SK-N-SH treated with all-trans-retinoic acid at 6 μM for 48 hours (cell line): ENCODE measurements around the gene GNAQ.

Experiments used
- ATAC-seq: fragments of 200-7000 bp; cut with Tn5 transposase; 3 replicates; pipeline ENCODE4 v1.9.1; 2020; ENCODE audit warnings: mild to moderate bottlenecking, moderate library complexity
- ARNTL ChIP-seq: fragments of 450-650 bp; formaldehyde crosslinking; IDR thresholded peaks from 2 replicates; pipeline ENCODE4 v1.5.0; 2020; ENCODE audit warnings: low read depth, mild to moderate bottlenecking, moderate library complexity, borderline replicate concordance
- CREB5 ChIP-seq: fragments of 250-450 bp; sonication (Bioruptor Pico); IDR thresholded peaks from 2 replicates; pipeline ENCODE4 v1.5.1; 2020; ENCODE audit warnings: low read depth, mild to moderate bottlenecking, moderate library complexity
- CSDC2 ChIP-seq: fragments of 250-450 bp; sonication (Bioruptor Pico); IDR thresholded peaks from 2 replicates; pipeline ENCODE4 v1.5.0; 2020; ENCODE audit warnings: mild to moderate bottlenecking, moderate library complexity
- CSRNP3 ChIP-seq: fragments of 250-450 bp; sonication (Bioruptor Pico); IDR thresholded peaks from 2 replicates; pipeline ENCODE4 v1.5.1; 2021; ENCODE audit warnings: mild to moderate bottlenecking, moderate library complexity
- ISL1 ChIP-seq: fragments of 250-450 bp; sonication (Bioruptor Pico); IDR thresholded peaks from 2 replicates; pipeline ENCODE4 v2.1.2; 2022; ENCODE audit warnings: mild to moderate bottlenecking, moderate library complexity
- OSR1 ChIP-seq: fragments of 250-450 bp; sonication (Bioruptor Pico); IDR thresholded peaks from 2 replicates; pipeline ENCODE4 v1.8.0; 2022; ENCODE audit warnings: moderate library complexity, mild to moderate bottlenecking, inconsistent platforms
- PATZ1 ChIP-seq: fragments of 250-450 bp; sonication (Bioruptor Pico); IDR thresholded peaks from 2 replicates; pipeline ENCODE4 v1.8.0; 2020; ENCODE audit warnings: mild to moderate bottlenecking, moderate library complexity, borderline replicate concordance
- RARB ChIP-seq: fragments of 250-450 bp; sonication (Bioruptor Pico); IDR thresholded peaks from 2 replicates; pipeline ENCODE4 v1.8.0; 2021; ENCODE audit warnings: mild to moderate bottlenecking, moderate library complexity
- SNAI2 ChIP-seq: fragments of 250-450 bp; sonication (Bioruptor Pico); IDR thresholded peaks from 2 replicates; pipeline ENCODE4 v1.5.0; 2020; ENCODE audit warnings: mild to moderate bottlenecking, moderate library complexity
- TCF4 ChIP-seq: fragments of 250-450 bp; sonication (Bioruptor Pico); IDR thresholded peaks from 2 replicates; pipeline ENCODE4 v1.8.0; 2021; ENCODE audit warnings: mild to moderate bottlenecking, moderate library complexity, borderline replicate concordance
- TOX ChIP-seq: fragments of 250-450 bp; sonication (Bioruptor Pico); IDR thresholded peaks from 2 replicates; pipeline ENCODE4 v1.8.0; 2021; ENCODE audit warnings: mild to moderate bottlenecking, moderate library complexity, borderline replicate concordance
- ZC3H10 ChIP-seq: fragments of 250-450 bp; sonication (Bioruptor Pico); IDR thresholded peaks from 2 replicates; pipeline ENCODE4 v1.5.1; 2021; ENCODE audit warnings: mild to moderate bottlenecking, moderate library complexity
- ZFP3 ChIP-seq: fragments of 250-450 bp; sonication (Bioruptor Pico); IDR thresholded peaks from 2 replicates; pipeline ENCODE4 v1.5.0; 2020; ENCODE audit warnings: mild to moderate bottlenecking, moderate library complexity
- ZFP30 ChIP-seq: fragments of 450-650 bp; formaldehyde crosslinking; IDR thresholded peaks from 2 replicates; pipeline ENCODE4 v1.5.0; 2022; ENCODE audit warnings: mild to moderate bottlenecking, moderate library complexity
- ZNF565 ChIP-seq: fragments of 450-650 bp; formaldehyde crosslinking; conservative IDR thresholded peaks from 2 replicates; pipeline ENCODE4 v1.5.0; 2020; ENCODE audit warnings: low read depth, mild to moderate bottlenecking, moderate library complexity
- ZNF8 ChIP-seq: fragments of 450-650 bp; formaldehyde crosslinking; IDR thresholded peaks from 2 replicates; pipeline ENCODE4 v1.5.0; 2020; ENCODE audit warnings: mild to moderate bottlenecking, moderate library complexity
- TF ChIP-seq, protein P1 (sequence below): fragments of 250-450 bp; sonication (Bioruptor Pico); IDR thresholded peaks from 2 replicates; pipeline ENCODE4 v1.5.0; 2020; ENCODE audit warnings: mild to moderate bottlenecking, moderate library complexity
- TF ChIP-seq, protein P2 (sequence below): fragments of 250-450 bp; sonication (Bioruptor Pico); IDR thresholded peaks from 2 replicates; pipeline ENCODE4 v1.8.0; 2021; ENCODE audit warnings: low read depth, mild to moderate bottlenecking, moderate library complexity, borderline replicate concordance

Gene GNAQ

GRCh38 chr9:77839459-77840140, 192.0 kb downstream of the GNAQ start:
- no peak for TF ChIP-seq ZC3H10 (CRISPR knock-in tag)
- TF ChIP-seq SNAI2 (CRISPR knock-in tag) = 0 out of 2 replicates have a peak, but pooled peaks have one; percentile 25
- no peak for TF ChIP-seq RARB (CRISPR knock-in tag)
- TF ChIP-seq ISL1 (CRISPR knock-in tag) = peak; percentile 74; the same call in 1 of the 2 replicates
- peak; percentile 72 for ATAC-seq

DNA sequence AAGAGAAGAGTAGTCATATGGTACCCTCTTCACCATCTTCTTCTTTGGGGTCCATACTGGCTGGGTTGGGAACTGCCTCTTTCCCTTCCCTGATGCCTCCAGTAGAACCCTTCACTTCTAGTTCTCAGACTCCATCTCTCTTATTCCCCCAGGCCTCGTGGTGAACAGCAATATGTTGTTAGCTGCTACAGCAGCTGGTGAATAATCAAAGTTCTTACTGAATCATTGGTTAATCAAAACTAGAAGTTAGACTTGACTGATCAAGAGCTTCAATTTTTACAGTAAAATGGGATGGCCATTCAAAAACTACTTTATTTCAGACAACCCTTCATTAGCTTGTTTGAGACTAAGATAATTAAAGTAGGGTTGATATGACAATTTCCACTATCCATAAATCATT, 192.6 kb downstream of the GNAQ start:
- no peak for TF ChIP-seq ARNTL (CRISPR knock-in tag)
- no peak for TF ChIP-seq OSR1
- TF ChIP-seq, protein P1, sequence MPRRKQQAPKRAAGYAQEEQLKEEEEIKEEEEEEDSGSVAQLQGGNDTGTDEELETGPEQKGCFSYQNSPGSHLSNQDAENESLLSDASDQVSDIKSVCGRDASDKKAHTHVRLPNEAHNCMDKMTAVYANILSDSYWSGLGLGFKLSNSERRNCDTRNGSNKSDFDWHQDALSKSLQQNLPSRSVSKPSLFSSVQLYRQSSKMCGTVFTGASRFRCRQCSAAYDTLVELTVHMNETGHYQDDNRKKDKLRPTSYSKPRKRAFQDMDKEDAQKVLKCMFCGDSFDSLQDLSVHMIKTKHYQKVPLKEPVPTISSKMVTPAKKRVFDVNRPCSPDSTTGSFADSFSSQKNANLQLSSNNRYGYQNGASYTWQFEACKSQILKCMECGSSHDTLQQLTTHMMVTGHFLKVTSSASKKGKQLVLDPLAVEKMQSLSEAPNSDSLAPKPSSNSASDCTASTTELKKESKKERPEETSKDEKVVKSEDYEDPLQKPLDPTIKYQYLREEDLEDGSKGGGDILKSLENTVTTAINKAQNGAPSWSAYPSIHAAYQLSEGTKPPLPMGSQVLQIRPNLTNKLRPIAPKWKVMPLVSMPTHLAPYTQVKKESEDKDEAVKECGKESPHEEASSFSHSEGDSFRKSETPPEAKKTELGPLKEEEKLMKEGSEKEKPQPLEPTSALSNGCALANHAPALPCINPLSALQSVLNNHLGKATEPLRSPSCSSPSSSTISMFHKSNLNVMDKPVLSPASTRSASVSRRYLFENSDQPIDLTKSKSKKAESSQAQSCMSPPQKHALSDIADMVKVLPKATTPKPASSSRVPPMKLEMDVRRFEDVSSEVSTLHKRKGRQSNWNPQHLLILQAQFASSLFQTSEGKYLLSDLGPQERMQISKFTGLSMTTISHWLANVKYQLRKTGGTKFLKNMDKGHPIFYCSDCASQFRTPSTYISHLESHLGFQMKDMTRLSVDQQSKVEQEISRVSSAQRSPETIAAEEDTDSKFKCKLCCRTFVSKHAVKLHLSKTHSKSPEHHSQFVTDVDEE (CRISPR knock-in tag) = no peak
- TF ChIP-seq SNAI2 (CRISPR knock-in tag) = no peak
- no peak for TF ChIP-seq ZC3H10 (CRISPR knock-in tag)
- no peak for TF ChIP-seq ZNF8 (CRISPR knock-in tag)
- no peak for TF ChIP-seq ZFP3 (CRISPR knock-in tag)
- TF ChIP-seq ZNF565 (CRISPR knock-in tag) = no peak
- no peak for TF ChIP-seq PATZ1 (CRISPR knock-in tag)
- TF ChIP-seq ZFP30 (CRISPR knock-in tag) = no peak
- no peak for TF ChIP-seq TOX (CRISPR knock-in tag)
- ATAC-seq = no peak

- TF ChIP-seq CSDC2 (CRISPR knock-in tag) = no peak
- TF ChIP-seq ZNF565 (CRISPR knock-in tag) = no peak
- TF ChIP-seq ARNTL (CRISPR knock-in tag) = no peak
- TF ChIP-seq CSRNP3 (CRISPR knock-in tag) = no peak
- no peak; the same call in 2 of the 3 replicates for ATAC-seq
Observed at GRCh38 chr9:77834898-77835488, 196.6 kb downstream of the GNAQ start.

DNA sequence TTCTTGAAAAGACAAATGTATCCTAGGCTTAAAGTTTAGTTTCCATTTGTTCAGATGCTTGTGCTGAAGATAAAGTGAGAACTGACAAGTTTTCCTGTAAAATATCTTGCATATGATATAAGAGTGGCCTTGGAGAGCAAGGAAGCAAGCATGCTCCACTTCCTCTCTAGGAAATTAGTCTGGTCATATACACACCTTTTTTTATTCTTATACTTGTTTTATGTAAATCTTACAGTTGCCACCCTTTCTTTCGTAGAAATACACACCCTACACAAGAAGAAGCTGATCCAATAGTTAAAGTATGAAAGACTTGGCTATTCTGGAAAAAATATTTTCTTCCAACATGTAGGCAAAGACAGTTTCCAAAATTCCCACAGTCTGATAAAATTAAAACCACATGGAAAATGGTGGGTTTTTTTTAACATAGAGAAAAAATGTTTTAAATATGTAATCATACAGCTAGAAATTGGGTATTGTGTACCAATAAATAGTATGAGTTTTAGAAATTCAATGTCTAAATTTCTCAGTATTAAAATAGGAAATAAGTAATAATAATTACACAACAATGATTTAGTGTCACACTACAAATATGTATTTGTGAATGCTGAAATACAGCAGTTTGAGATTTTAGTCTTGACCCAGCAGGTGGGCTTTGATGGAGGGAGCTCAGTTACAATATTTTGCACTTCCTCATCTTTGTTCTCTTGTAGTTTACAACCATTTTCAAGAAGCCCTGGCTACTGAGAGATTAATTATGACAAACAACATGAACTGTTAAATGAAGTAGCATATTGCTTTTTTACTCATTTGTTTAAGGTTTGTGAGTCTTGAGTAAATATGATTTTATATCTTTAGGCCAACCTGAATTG, 197.8 kb downstream of the GNAQ start:
- no peak for ATAC-seq
- TF ChIP-seq, protein P2, sequence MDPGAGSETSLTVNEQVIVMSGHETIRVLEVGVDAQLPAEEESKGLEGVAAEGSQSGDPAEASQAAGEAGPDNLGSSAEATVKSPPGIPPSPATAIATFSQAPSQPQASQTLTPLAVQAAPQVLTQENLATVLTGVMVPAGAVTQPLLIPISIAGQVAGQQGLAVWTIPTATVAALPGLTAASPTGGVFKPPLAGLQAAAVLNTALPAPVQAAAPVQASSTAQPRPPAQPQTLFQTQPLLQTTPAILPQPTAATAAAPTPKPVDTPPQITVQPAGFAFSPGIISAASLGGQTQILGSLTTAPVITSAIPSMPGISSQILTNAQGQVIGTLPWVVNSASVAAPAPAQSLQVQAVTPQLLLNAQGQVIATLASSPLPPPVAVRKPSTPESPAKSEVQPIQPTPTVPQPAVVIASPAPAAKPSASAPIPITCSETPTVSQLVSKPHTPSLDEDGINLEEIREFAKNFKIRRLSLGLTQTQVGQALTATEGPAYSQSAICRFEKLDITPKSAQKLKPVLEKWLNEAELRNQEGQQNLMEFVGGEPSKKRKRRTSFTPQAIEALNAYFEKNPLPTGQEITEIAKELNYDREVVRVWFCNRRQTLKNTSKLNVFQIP (CRISPR knock-in tag) = no peak
- TF ChIP-seq ISL1 (CRISPR knock-in tag) (no peak), SNAI2 (CRISPR knock-in tag) (no peak), RARB (CRISPR knock-in tag) (no peak), CSRNP3 (CRISPR knock-in tag) (no peak), CREB5 (CRISPR knock-in tag) (no peak), TCF4 (no peak), ZC3H10 (CRISPR knock-in tag) (no peak)
- TF ChIP-seq, protein P1 (CRISPR knock-in tag) = no peak
